Adrenal gland (tissue), 12 donors: ENCODE measurements around the gene LRRC8C. TPM values are rescaled to one million over a fixed set of nuclear protein-coding genes. Genes with fewer than 3 reads are reported as not detected.

Source experiments
- DNase-seq, 7 donors: peaks; one replicate each; pipeline ENCODE4 v3.0.0-alpha.2; 2019 to 2020
- H3K27ac ChIP-seq, 5 donors: fragments of 200-600 bp; sonication (generic) in 4 of 5; 1 replicate in 3 of 5; 2 replicates in 2 of 5; pipeline versions ENCODE4 v1.5.1 to v1.8.0; 2016 to 2020; ENCODE audit warnings: mild to moderate bottlenecking in 1 of 5
- H3K27me3 ChIP-seq: fragments of 200-600 bp; 2 replicates; pipeline ENCODE4 v1.8.0; 2021
- H3K36me3 ChIP-seq, 2 donors: fragments of 200-600 bp; replicated peaks in 1 of 2; 1 replicate in 1 of 2; 2 replicates in 1 of 2; pipeline versions ENCODE4 v1.5.1 to v1.8.0; 2018 to 2022
- H3K4me1 ChIP-seq, 2 donors: fragments of 200-600 bp; replicated peaks in 1 of 2; 1 replicate in 1 of 2; 2 replicates in 1 of 2; pipeline versions ENCODE4 v1.5.1 to v1.8.0; 2018 to 2021
- H3K4me3 ChIP-seq, 4 donors: fragments of 200-600 bp; sonication (generic) in 3 of 4; one replicate each; pipeline ENCODE4 v1.5.1; 2016 to 2018
- H3K9me3 ChIP-seq, 3 donors: fragments of 200-600 bp; sonication (generic) in 1 of 3; replicated peaks in 1 of 3; 1 replicate in 2 of 3; 2 replicates in 1 of 3; pipeline versions ENCODE4 v1.5.1 to v1.8.0; 2016 to 2021
- POLR2A ChIP-seq, 2 donors: fragments of 450-650 bp; IDR thresholded peaks; one replicate each; pipeline ENCODE4 v1.6.1; 2017; ENCODE audit warnings: antibody characterized with exemption in 2 of 2, mild to moderate bottlenecking in 2 of 2, moderate library complexity in 1 of 2
- WGBS, 4 donors: extraction: QIAGEN DNeasy Blood & Tissue Kit in 2 of 4; methylation state at CpG; one replicate each; pipeline versions ENCODE4 v1.1.5 to v1.1.7; 2013 to 2017; 5-methylcytosine and 5-hydroxymethylcytosine counted together
- intact Hi-C, 2 donors: fragments of 100-400 bp; cut with DNase I; formaldehyde crosslinking; loops; one replicate each; pipeline versions ENCODE4 v1.14.1 to v1.15.0; 2022 to 2023
- polyA plus RNA-seq, 3 donors: library from polyadenylated mRNA; stranded (reverse); fragments of 200-250 nt in 2 of 3; fragments of 350-450 nt in 1 of 3; fragmentation: Illumina TruSeq in 1 of 3; extraction: RNeasy Lipid Tissue Mini Kit (QIAGEN cat#74804) in 1 of 3; gene quantifications; one replicate each; pipeline ENCODE4 v1.2.3, GENCODE V29; 2013 to 2014
- total RNA-seq, 9 donors: library from RNA; depleted of rRNA in 4 of 9; stranded (reverse); fragments of >200 nt in 4 of 9; fragments of 120-200 nt in 1 of 9; fragmentation: NEBNext Ultra II Directional in 1 of 9; extraction: Animal tissue kit (Norgen Biotek cat#: 25700) in 1 of 9; gene quantifications; one replicate each; pipeline versions ENCODE4 v1.1.0 to v1.2.4, GENCODE V29; 2013 to 2023
- TF ChIP-seq, protein P1 (sequence below), 6 experiments: fragments of 450-650 bp in 4 of 6; fragments of 200-600 bp in 2 of 6; sonication (generic) in 1 of 6; IDR thresholded peaks; 1 replicate in 5 of 6; 2 replicates in 1 of 6; pipeline versions ENCODE4 v1.5.1 to v1.8.0; 2016 to 2021; ENCODE audit warnings: antibody characterized with exemption in 6 of 6, mild to moderate bottlenecking in 2 of 6, moderate library complexity in 1 of 6
- donor health status: healthy with polysubstance abuse.
- donor health status: Bipolar disorder and iron deficiency.
- donor health status: DM: yes; HTN: yes; CAD: no.
- donor health status: DM: no; HTN: no; CAD: no.
- donor health status: DM: no; HTN: no; CAD: no.
- donor health status: DM: yes; HTN: yes; CAD: no.

The LRRC8C gene
- total and polyA plus RNA-seq, 12 donors = 6.5 to 33.6 (median 11.9) TPM

DNA sequence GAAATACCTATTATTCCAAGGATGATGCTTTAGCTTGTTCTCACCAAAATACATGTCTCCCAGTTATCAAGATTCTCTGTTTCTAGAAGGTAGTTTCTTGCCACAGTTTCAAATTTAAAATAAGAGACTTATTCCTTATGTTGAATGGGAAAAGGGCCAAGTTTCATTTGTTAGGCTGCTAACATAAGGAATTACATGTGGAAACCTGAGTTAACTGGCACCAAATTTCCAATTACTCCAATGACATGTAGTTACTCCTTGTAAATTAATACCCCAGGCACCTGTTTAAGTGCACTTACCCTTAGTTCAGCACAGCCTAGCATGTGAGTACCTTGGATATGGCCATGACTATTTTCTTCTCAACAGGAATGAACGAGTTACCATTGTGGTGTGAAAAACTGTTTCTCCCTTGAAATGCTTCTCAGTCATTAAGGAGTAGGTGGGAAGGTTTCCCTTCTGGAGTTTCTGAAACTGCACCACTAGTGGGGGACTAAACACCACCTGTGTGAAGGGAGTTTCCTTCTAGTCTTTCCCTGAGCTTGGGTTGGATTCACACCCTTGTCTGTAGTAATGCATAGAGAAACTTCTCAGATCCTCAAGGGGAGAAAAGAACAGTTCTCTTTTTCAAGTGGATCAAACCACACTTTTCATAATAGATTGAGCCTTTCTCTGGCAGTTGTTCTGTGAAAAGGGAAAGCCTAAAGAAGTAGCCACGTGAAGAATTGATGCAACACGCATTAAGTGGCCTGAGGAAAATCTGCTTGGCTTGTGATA is 32.3 kb upstream of the LRRC8C start:
- WGBS, 4 donors = 85 to 95% (median 91%) methylated on average over 3 of the region's 3 CpGs
- H3K27ac ChIP-seq = no peak overlapping the region
- peaks cover 3 to 21% of the 10 kb centered on the region in 2 donors for H3K4me1 ChIP-seq
- intact Hi-C loops = loop anchor here (2.0 to 10.0 kb wide), 3 partner anchors 78 to 164 kb away; no protein-coding TSS in a partner anchor
- no peak for DNase-seq
- no peak for TF ChIP-seq POLR2A (IDR thresholded peaks at IDR 0.05)
- TF ChIP-seq, protein P1, sequence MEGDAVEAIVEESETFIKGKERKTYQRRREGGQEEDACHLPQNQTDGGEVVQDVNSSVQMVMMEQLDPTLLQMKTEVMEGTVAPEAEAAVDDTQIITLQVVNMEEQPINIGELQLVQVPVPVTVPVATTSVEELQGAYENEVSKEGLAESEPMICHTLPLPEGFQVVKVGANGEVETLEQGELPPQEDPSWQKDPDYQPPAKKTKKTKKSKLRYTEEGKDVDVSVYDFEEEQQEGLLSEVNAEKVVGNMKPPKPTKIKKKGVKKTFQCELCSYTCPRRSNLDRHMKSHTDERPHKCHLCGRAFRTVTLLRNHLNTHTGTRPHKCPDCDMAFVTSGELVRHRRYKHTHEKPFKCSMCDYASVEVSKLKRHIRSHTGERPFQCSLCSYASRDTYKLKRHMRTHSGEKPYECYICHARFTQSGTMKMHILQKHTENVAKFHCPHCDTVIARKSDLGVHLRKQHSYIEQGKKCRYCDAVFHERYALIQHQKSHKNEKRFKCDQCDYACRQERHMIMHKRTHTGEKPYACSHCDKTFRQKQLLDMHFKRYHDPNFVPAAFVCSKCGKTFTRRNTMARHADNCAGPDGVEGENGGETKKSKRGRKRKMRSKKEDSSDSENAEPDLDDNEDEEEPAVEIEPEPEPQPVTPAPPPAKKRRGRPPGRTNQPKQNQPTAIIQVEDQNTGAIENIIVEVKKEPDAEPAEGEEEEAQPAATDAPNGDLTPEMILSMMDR (IDR thresholded peaks at IDR 0.05) = no peak
- no peaks in the 10 kb centered on the region for H3K36me3 ChIP-seq
- H3K27me3 ChIP-seq = no peaks in the 10 kb centered on the region
- H3K9me3 ChIP-seq = no peaks in the 10 kb centered on the region
- H3K4me3 ChIP-seq = no peak overlapping the region

DNA sequence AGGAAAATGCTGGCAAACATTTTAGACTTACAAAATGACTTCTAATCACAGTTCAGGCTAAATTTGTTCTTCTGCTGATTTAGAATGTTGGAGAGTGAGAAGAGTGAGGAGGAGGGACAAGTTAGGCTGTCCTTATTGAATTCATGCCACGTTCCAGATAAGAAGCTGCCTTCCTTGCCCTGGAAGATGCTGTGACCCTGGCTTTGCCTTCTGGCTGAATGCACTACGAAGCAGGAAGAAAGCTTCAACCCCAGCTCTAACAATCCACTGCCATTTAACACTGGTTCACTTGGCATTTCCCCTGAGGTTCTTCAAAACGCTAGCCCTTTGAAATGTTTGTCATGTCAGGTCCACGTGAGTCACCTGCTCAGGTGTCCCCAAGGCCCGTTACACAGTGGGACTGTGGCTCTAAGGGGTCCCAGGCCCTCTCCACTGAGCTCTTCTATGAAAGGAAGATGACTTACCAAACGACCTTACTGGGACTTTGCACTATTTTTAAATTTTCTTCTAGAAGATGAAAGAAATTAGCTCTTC is 30.0 kb upstream of the LRRC8C start:
- Histone ChIP-seq H3K27me3 (no peaks in the 10 kb centered on the region), H3K4me1 (peaks cover 3 to 37% of the 10 kb centered on the region in 2 donors), H3K4me3 (no peak overlapping the region), H3K9me3 (no peaks in the 10 kb centered on the region), H3K36me3 (no peaks in the 10 kb centered on the region), H3K27ac (peak overlapping the region in 1 of 5 donors; percentile 52)
- TF ChIP-seq, protein P1 (IDR thresholded peaks at IDR 0.05) = no peak
- no peak for TF ChIP-seq POLR2A (IDR thresholded peaks at IDR 0.05)
- DNase-seq = no peak
- intact Hi-C loops = loop anchor here in 1 of 2 donors (10.0 kb wide), 2 partner anchors 88 to 162 kb away; no protein-coding TSS in a partner anchor
- WGBS, 4 donors = 35 to 39% (median 36%) methylated on average over 6 of the region's 6 CpGs

DNA sequence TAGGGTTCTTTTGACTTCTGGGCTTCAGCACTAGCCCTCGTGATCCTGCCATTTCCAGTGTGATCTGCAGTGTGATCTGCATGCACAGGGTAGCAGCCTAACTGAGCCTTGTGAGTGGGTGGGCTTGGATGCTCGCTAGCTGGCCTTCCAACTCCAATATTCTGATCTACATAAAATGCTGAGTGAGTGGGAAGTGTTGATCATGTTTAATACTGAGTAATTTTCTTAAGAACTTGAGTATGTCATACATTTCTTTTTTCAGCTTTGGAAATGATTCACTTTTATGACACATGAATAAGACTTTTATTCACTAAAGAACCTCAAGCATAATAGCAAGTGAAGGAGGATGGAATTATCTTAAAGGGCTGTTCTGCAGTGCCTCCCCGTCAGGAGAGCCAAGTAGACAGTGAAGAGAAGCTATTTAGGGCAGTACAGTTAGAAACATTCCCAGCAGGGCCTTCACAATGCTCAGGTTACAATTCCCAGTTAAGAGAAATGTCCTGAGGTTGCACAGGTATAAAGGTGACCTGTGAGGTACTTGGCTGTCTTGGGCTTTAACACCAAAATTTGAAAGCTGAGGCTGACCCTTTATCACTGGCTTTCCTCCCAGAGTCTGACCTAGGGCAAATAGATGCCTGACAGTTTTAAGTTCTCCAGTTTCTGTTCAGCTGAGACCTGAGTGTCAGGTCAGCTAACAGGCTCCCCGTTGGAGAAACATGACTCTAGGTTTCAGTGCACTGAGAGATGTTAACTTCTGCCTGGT is 29.1 kb upstream of the LRRC8C start:
- Histone ChIP-seq H3K36me3 (no peaks in the 10 kb centered on the region), H3K4me3 (no peak overlapping the region), H3K27ac (peak overlapping the region in 1 of 5 donors; percentile 18), H3K9me3 (no peaks in the 10 kb centered on the region), H3K4me1 (peaks cover 10 to 46% of the 10 kb centered on the region in 2 donors), H3K27me3 (no peaks in the 10 kb centered on the region)
- no peak for DNase-seq
- no peak for TF ChIP-seq POLR2A (IDR thresholded peaks at IDR 0.05)
- TF ChIP-seq, protein P1 (IDR thresholded peaks at IDR 0.05) = no peak
- 70 to 97% (median 82%) methylated on average over 4 of the region's 4 CpGs for WGBS, 4 donors
- intact Hi-C loops = loop anchor here in 1 of 2 donors (10.0 kb wide), 2 partner anchors 89 to 161 kb away; no protein-coding TSS in a partner anchor

DNA sequence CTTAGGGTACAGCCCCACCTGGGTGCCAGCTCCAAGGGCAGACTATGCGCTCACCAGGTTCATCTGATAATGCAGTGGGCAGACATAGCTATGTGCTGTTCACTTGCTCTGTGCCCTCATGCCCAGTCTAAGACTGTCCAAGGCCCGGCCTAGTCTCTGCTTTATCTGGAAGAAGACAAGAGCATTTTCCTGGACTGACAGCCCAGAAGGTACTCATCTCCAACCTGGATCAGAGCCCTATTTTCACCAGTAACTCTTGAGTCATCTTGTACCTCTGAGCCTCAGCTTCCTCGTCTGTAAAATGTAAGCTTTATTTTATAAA is 28.5 kb upstream of the LRRC8C start:
- intact Hi-C loops = loop anchor here in 1 of 2 donors (10.0 kb wide), 2 partner anchors 90 to 160 kb away; no protein-coding TSS in a partner anchor
- H3K4me3 ChIP-seq = no peak overlapping the region
- TF ChIP-seq, protein P1 (IDR thresholded peaks at IDR 0.05) = no peak
- no peak for TF ChIP-seq POLR2A (IDR thresholded peaks at IDR 0.05)
- H3K36me3 ChIP-seq = no peaks in the 10 kb centered on the region
- H3K27ac ChIP-seq = no peak overlapping the region
- H3K9me3 ChIP-seq = no peaks in the 10 kb centered on the region
- WGBS, 4 donors = 83 to 88% (median 84%) methylated on average over 2 to 3 of the region's 3 CpGs
- no peaks in the 10 kb centered on the region for H3K27me3 ChIP-seq
- peaks cover 10 to 46% of the 10 kb centered on the region in 2 donors for H3K4me1 ChIP-seq
- DNase-seq = no peak
